Kasumi-1 (cell line): ENCODE measurements around the gene ADAMTS2.

Experiments
- DNase-seq, 2 experiments: peaks; one replicate each; lab custom pipeline; 2025; lab: John Stamatoyannopoulos, UW

Gene ADAMTS2

GRCh38 chr5:179194201-179194910, 150.9 kb downstream of the ADAMTS2 start:
- DNase-seq = no peak

- DNase-seq = no peak
Measured at GRCh38 chr5:179193746-179194145, 151.5 kb downstream of the ADAMTS2 start.

- no peak for DNase-seq
Measured at GRCh38 chr5:179192891-179193470, 152.3 kb downstream of the ADAMTS2 start.

GRCh38 chr5:179192185-179192890, 152.9 kb downstream of the ADAMTS2 start:
- DNase-seq = no peak

- no peak for DNase-seq
Measured at GRCh38 chr5:179191506-179192184, 153.6 kb downstream of the ADAMTS2 start.

GRCh38 chr5:179190851-179191505, 154.3 kb downstream of the ADAMTS2 start:
- DNase-seq = no peak

DNA sequence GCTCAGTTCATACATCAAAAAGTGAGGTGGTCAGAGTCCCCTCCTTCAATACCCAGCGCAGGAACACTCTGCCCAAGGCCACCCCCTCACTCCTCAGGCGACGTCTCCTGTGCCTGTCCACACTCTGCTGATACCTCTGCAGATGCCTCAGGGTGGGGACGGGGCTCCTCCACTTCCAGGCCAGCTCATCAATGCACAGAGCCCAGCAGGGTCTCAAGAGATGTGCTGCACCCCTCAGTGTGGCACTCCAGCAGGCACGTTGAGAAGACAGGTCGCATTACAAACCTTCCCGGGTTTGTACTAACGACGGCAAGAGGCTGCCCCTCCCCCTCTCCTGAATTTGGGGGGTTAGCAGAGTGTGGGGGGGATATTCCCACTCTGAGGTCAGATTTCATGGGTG, 156.6 kb downstream of the ADAMTS2 start:
- DNase-seq = no peak

GRCh38 chr5:179187681-179188575, 157.3 kb downstream of the ADAMTS2 start:
- DNase-seq = no peak

- DNase-seq = no peak
Measured at GRCh38 chr5:179187229-179187678, 158.0 kb downstream of the ADAMTS2 start.

DNA sequence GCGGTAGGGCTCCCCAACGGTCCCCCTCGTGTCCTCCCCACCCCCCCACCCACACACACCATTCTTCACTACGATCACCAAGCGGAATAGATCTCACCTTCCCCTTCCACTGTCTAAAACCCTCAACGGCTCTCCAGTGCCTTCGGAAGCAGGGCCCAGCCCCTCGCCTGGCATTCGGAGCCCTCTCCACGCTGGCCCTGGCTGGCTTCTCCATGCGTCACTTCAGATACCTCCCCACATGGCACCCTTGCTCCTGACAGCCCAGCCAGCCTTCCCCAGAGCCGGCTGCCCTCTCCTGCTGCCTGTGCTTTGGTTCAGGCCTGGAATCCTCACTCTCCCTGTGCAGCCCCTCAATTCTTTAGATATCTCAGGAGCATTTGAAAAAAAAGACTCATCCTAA, 158.5 kb downstream of the ADAMTS2 start:
- DNase-seq = no peak

DNA sequence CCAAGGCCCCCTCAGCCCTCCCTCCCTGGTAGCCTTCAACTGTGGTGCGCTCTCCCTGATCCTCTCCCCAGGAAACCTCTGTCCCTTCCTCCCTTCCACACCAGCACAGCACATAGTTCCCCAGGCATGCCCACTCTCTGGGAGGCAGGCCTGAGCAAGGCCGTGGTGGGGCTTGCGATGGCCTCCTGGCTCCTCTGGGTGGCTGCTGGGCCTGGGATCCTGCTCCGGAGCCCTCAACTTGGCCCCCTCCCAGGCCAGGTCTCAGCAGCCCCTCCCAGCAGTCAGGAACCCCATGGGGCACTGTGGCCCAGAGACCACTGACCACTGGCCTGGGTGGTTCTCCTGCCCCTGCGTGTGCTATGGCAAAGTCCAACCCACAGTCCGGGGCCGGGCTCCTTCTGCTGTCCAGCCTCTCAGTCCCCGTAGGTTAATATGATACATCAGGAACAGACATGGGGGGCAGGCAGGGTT, 159.3 kb downstream of the ADAMTS2 start:
- DNase-seq = no peak

GRCh38 chr5:179185256-179185940, 159.9 kb downstream of the ADAMTS2 start:
- no peak for DNase-seq

DNA sequence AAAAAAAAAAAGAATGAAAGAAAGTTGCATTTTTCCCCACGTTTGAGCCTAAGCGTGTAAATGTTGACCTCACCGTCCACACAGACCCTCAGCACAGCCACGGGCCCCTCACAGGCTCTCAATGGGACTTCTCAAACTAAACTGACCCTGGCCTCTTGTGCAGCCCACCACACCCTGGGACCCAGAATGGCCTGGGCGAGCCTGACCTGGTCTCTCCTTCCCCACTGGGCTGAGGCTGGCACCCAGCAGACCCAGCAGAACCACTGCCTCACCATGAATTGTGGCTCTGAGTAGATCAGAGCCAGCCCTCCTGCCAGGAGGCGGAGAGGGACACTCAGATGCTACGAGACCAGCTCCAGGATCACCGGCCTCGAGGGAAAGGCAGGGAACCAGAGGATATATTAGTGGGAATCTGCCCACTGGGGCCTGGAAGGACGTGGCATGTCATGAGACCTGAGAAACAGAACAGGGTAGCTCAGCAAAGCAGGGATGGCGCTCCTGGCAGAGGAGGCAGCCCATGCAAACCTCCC, 160.7 kb downstream of the ADAMTS2 start:
- no peak for DNase-seq

DNA sequence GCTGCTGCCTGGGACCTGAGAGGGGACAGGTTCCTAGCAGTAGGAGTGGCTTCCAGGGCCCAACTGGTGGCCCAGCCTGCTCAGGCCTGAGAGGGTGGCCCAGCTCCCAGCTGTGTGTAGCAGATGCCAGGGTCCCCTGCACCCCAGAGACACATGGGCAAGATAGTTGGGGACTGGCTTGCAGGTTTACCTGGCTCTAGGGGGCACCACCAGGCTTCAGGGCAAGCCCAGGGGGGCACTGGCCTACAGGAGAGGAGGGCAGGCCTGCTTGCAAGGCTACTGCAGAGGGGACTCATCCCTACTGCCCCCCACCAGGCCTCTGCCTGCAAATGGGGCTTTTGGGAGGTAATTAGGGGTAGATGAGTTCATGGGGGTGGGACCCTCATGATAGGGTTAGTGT, 161.8 kb downstream of the ADAMTS2 start:
- no peak for DNase-seq

DNA sequence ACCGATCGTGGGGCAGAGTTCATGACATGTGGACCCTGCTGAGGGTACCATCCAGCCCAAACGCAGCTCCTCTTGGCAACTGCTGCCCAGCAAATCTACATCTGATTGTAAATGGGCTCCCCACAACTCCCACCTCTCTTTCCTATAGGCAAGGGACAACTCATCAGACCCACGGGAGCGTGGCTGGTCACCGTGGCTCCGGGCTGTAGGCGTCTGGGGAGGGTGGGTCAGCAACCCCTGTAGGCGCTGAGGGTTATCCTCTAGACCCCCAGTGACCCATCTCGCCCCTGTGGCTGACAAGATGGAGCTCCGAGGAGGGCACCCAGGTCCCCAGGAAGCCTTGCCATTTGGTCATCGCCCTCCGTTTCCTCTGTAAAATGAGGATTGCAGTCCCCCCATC, 162.7 kb downstream of the ADAMTS2 start:
- DNase-seq = no peak

DNA sequence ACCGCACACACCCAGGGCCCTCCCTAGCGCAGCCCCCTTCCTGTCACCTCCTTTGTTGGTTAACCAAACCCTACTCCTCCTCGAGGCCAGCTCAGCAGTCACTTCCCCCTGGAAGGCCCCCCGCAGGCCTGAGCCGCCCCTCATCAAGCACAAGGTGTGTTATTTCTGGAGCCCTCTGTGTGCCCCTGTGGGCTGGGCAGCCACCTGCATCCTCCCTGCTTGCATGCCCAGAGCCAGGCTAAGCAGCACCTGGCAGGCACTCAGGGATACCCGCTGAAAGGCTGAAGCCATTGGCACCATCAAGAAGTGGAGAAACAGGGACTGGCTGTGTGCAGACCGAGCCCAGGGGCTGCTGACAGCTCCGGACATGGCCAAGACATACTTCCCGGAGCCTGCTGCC, 163.3 kb downstream of the ADAMTS2 start:
- no peak for DNase-seq

GRCh38 chr5:179180921-179181645, 164.2 kb downstream of the ADAMTS2 start:
- no peak for DNase-seq

DNA sequence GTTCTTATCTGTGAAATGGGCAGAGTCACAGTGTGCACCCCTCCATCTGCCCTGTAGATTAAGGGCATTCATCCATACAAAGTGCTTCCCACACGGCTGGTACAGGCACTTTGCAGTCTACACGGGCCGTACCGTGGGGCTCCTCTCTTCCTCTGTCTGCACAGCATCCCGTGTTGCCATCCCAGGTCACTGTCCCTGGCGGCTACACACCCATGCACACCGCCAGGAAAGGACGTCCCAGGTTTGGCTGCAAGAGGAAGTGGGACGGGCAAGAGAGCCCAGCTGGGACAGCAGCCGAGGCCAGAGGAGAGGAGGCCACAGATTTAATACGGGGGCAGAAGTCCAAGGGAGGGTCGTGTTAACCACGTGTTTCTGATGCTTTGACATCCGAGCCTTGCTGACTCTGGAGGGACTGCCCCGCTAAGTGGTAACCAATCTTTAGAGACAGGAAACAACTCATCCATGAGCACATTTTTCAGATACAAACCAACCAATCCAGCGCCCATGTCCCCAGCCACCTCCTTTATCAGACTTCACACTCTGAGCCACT, 165.1 kb downstream of the ADAMTS2 start:
- DNase-seq = no peak
